ENCODE data around the gene TMEM74B.
"Not testable (repeated sequence)": the region's sequence is repeated elsewhere in the genome, so short reads cannot be mapped to it uniquely, and the experiment has no call there.

TMEM74B gene

DNA sequence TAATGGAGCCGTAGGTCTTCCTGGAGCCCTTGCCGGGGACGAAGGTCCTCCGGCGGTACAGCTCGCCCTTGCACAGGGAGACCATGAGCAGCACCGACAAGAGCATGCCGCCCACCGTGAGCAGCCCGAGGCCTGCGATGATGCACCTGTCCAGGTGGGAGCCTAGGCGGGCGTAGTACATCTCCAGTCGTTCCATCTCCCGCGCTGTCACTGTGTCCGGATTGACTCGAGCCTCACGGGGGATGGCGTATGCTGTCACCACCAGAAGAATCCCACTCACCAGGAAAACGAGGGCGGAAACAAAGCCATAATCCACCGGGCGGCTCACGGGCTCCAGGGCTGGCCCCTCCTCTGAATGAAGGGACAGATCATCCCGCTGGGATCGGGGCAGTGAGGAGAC lies 3.8 kb downstream of the TMEM74B start:
- DNase-seq (ENCODE audit: low read depth, low spot score): no peak

DNA sequence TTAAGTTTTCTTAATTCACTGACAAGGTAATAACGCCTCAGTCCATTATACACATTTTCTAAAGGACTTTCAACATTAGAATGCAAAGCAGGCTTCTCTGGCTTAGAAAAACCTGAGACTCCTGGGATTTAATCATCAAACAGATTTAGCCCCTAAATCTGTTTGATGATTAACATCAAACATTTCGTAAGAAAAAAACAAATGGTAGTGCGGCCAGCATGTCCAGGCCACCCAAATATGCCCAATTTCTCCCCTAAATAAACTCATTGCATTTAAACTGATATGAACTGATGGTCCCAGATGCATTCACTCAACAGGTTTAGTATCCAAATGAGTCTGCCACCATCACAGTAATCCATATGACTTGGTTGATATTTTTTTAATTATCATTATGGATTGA lies 6.2 kb downstream of the TMEM74B start:
- DNase-seq (ENCODE audit: low read depth, low spot score): no peak

DNA sequence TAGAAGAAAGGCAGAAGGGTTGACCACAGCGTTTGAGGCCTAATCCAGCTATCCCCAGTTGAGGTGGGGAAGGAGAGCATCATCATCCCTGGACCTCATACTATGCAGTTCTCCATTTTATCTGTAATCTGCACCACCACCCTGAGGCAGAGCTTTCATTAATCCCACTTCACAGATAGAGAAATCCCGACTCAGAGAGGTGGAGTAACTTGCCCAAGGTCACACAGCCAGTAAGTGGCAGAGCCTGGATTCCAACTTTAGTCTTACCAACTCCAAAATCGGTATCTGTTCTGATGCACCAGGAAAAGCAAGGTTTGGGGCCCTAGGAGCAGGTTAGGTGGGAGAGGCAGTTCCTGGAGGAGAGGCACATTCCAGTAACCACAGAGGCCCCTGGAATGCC lies 6.7 kb downstream of the TMEM74B start:
- DNase-seq (ENCODE audit: low read depth, low spot score): no peak

DNA sequence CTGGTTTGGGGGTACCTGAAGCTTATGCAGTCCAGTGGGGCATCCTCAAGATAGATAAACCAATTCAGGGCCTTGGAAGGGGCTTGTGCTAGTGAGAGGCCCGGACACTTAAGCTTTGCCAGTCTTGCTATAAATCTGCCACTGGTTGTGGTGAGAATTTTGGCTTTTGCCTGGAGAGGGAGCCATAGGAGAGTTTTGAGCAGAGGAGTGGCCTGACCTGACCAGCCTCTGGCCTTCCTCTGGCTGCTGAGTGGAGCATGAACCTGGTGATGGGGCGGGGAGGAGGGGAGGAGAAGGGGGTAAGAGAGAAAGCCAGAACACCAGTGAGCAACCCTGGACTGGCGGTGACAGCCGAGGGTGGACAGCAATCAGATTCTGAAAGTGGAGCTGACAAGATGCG lies 7.1 kb downstream of the TMEM74B start:
- no peak for DNase-seq (ENCODE audit: low read depth, low spot score)

DNA sequence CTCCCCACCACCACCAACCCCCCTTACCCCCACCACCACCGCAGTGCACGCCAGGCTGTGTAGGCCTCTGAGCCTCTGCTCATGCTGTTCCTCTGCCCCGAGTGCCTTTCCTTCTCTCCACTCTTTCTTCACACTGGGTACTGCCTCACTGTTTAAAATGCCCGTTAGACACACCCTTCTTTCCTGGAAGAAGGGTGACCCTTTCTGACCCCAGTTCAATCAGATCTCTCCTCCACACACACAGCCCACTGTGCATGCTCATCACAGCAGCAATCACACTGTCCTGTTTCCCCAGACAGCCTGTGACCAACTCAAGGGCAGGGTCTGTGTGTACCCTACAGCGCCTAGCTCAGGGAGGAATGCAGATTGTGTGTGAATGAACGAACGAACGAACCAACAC lies 10.0 kb downstream of the TMEM74B start:
- no peak for DNase-seq (ENCODE audit: low read depth, low spot score)

DNA sequence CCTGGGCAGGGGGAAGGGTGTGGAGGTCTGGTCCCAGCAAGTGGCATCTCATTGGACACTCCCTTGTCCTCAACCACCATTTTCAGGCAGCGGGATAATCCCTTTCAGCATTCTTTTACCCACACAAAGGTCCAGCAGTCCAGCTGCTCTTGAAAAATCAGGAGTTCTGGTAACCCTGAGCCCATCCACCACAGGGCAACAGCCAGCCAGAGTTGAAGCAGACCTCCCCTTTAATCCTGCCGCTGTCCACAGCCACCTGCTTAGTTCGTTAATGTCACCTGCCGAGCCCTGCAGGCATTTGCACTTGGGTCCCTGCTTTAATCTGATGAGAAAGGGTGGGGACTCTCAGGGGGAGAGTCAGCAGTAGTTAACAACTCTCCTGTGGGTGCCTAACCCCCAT lies 11.1 kb downstream of the TMEM74B start:
- DNase-seq (ENCODE audit: low read depth, low spot score): no peak

DNA sequence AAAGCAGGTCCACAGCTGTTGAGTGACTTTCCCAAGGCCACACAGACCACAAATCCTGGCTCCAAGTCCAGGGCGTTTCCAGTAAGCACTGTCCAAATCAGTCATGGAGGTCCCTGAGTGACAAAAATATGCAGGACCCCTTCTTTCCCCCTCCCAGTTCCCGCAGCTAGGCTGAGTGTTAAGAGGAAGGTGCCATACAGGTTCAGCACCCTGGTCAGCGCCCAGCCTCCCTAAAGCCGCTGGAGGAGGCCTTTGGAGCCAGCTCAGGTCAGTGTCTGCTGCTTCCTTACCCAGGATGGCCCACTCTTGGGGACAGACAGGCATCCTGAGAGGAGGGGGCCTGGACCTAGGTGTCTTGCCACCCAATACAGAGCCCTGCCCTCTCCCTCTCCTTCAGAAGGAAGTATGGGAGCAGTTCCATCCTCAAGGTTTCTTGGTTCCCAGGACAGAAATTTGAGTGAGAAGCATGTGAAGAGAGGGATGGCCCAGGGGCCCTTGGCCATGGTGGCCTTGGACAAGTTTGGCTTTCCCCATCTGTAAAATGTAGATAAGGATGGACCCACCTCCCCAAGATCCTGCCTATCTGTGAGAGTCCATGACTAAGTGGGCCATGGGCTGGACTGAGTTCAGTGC lies 13.2 kb downstream of the TMEM74B start:
- DNase-seq (ENCODE audit: low read depth, low spot score): no peak

DNA sequence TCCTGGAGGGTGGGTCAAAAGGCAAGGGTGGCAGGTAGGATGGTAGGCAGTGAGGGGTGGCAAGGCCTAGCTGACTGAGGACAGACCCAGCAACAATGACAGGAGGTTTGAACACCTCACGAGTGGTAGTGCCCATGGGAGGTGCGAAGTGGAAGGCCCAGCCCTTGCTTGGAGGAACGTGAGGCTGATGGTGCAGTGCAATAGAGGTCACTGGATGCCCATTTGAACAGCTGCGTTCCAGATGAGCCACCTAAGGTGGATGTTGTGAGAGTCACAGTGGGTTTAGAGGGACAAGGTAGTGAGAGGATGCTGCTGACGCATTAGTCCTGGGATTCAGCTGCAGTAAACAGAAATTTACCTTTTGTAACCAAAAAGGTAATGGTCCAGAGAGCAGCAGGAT lies 15.6 kb downstream of the TMEM74B start:
- no peak for DNase-seq (ENCODE audit: low read depth, low spot score)

DNA sequence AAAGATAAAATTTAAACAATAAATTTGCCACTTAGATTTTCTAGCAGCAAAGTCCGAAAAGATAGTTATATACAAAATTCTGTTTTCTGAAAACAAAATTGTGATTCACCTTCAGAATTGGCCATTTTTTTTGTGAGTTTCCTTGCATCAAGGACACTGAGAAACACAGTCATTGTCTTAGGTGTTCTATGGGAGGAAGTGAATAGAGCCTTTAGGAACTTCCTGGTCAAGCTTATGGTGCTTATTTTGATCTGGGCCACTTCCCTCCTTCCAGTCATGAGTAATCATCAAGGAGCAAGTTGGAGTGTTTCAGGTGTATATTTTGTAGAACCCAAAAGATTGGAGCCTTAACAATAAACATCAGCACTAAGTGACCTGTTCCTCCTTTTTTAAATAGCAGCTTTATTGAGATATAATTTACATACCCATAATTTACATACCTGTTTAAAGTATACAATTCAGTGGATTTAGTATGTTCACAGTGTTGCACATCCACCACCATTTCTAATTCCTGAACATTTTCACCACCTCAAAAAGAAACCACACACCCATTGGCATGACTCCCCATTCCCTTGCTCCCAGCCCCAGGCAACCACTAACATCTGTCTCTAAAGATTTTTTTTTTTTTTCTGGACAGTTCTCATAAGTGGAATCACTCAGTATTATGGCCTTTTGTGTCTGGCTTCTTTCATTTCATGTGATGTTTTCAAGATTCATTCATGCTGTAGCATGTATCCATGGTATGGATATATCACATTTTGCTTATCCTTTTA lies 17.6 kb downstream of the TMEM74B start:
- DNase-seq (ENCODE audit: low read depth, low spot score): no peak

DNA sequence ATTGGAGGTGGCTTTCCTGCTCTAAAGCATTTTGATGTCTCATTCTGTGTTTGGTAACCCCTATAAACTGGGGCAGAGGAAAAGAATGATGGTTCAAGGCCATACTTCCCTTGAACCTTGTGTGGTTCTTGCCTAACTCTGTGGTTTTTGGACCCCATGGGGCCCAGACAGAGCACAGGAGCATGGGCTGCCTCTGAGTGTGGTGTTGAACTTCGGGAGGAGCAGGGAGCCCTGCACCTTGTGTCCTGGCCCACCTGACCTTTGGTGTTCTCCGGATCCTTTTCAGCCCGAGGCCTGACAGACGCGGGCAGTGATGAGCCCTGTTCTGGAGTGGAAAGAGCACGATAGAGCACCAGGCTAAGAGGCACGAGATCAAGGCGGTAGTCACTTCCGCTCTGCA lies 18.8 kb downstream of the TMEM74B start:
- no peak for DNase-seq (ENCODE audit: low read depth, low spot score)

DNA sequence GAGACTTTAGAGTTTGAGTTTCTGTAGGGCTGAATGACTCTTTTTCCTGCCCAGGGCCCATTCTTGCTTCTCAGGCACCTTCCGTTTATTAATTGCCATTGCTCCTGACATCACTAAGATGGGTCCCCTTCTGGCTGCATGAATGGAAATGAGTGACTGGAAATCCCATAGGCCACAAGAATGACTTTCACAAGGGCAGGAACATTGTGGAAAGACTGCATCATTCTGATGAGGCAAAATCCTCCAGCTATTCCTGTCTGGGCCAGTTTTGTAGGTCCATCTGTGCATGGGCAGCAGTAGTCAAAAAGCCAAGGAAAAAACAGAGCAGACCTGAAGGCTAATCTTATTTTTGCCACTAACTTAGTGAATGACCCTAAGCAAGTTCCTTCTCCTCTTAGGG lies 19.3 kb downstream of the TMEM74B start:
- DNase-seq (ENCODE audit: low read depth, low spot score): no peak

DNA sequence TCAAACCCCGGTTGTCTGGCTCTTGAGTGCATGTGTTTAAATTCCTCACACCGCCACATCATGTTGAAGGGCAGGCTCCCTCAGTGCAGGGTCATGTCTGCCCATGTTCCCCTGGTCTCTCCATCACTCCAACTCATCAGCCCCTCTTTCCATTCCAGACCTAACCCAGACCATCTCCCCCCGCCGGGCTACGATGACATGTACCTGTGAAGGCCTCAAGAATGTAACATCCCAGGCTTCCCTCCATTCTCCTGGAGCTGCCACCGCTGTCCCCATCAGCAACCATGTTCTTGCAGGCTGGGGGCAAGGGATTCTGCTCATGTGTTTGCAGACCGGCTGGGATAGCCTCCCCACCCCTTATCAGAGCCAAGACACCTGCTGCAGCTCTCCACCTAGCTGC lies 19.9 kb downstream of the TMEM74B start:
- no peak for DNase-seq (ENCODE audit: low read depth, low spot score)

DNA sequence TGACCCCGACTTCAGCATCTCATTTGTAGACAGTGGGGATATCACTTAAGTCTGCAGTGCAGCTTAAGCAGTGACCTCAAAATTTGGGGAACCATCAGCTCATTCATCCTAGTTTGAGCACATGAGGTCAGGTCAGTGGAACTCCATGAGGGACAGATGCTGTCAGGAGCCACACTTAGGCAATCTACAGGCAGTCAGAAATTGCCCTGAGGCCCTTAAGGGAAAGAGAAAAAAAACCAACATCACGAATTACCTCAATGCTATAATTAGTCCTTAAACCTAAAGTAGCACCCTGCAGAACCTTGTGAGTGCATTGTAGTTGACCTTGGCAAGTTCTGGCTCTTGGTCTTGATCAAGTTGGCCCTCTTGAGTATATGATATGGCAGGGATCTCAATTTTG lies 21.1 kb downstream of the TMEM74B start:
- no peak for DNase-seq (ENCODE audit: low read depth, low spot score)

DNA sequence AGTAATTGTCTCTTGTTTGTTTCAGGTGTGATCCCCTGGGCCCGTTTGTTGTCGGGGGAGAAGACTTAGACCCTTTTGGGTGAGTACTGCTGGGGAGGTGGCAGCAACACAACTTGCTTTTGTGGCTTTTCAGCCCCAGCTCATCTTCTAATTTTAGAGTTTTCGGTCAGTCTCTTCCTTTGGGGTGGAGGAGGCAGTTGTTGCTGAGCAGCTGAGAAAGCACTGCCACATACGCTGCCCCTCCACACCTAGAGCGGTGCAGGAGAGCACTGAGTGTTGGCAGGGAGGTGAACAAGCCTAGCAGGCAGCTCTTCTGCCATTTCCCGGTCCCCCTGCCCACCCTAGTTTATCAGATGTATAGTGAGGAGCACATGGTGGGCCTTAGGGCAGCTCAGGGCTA lies 21.7 kb downstream of the TMEM74B start:
- no peak for DNase-seq (ENCODE audit: low read depth, low spot score)

DNA sequence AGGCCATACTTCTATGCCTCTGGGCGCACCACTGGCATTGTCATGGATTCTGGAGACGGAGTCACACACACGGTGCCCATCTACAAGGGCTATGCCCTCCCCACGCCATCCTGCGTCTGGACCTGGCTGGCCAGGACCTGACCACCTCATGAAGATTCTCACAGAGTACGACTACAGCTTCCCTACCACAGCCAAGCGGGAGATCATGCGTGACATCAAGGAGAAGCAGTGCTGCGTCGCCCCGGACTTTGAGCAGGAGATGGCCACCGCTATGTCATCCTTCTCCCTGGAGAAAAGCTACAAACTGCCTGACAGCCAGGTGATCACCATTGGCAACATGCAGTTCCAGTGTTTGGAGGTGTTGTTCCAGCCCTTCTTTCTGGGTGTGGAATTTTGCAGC lies 23.8 kb downstream of the TMEM74B start:
- no peak for DNase-seq (ENCODE audit: low read depth, low spot score)

DNA sequence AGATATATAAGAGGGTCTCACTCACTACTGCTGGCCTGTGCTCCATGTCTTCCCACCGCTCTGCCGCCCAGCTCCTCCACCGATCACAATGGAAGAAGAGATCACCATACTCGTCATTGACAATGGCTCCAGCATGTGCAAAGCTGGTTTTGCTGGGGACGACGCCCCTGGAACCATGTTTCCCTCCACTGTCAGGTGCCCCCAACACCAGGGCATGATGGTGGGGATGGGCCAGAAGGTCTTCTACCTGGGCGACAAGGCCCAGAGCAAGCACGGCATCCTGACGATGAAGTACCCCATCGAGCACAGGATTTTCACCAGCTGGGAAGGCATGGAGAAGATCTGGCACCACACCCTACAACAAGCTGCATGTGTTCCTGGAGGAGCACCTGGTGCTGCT lies 24.3 kb downstream of the TMEM74B start:
- DNase-seq (ENCODE audit: low read depth, low spot score): no peak

DNA sequence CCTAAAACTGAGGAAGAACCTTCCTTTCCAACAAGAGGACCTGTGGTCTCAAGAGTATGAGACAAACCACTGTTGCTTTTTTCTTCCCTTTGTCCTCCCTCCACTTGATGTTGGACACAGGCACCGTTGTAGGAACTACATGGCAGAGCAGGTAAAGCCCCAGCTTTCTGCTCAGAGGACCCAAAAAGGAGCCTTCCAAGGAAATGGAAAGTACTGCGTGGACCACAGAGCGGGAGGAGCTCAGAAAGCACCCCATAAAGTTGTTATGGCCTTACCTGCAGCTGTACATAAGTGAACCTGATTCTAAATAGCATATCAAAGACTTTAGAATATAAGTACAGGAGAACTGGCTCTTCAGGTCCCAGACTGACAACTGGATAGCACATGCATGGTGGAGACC lies 29.4 kb downstream of the TMEM74B start:
- no peak for DNase-seq (ENCODE audit: low read depth, low spot score)

DNA sequence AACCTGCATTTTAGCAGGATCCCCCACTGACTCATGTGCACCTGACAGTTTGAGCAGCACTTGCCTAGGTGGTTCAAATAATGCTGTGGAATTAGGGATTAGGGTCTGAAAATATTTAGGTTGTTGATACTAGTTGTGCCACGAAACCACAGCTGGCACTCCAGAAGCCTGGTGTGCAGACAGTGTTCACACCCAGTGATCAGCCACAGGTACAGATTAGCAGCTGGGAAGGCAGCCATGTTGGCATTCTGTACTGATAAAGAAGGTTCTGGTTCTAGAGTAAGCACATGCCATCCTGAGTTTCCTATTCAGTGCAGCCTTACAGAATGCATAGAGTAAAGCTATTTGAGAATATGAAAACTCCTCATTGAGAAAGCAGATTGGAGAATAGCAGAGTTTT lies 30.1 kb downstream of the TMEM74B start:
- no peak for DNase-seq (ENCODE audit: low read depth, low spot score)

DNA sequence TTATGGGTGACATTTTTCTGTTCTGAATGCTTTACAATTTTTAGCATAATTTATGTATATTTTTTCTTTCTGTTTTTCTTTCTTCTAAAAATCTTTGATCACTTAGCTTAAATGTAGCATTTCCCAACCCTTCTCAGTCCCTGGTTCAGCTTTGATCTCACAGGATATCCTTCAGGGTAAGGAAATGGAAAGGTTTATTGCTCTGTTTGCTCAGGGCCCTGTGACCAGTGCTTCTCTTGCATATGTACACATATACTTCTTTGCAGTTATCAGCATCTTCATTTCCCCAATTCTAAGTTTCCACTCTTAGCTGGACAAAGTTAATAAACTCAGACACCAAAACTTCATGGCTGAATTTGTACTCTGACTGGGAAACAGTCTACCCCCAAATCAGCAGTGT lies 30.6 kb downstream of the TMEM74B start:
- no peak for DNase-seq (ENCODE audit: low read depth, low spot score)

DNA sequence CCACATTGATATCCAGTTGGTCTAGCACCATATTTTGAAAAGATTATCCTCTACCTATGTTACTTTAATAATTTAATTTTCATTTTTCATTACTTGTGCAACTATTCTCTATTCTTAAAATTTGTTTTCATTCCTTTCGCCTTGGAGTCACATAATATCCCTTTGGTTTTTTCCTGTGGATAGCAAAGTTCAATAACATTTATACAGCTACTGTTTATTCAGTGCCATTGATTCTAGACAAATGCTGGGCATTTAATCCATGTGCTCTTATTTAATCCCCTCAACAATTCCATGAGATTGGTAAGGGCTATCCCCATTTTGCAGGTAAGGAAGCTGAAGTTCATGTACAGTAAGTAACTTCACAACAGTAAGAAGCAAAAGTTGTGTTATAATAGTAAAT lies 33.8 kb downstream of the TMEM74B start:
- DNase-seq (ENCODE audit: low read depth, low spot score): no peak

DNA sequence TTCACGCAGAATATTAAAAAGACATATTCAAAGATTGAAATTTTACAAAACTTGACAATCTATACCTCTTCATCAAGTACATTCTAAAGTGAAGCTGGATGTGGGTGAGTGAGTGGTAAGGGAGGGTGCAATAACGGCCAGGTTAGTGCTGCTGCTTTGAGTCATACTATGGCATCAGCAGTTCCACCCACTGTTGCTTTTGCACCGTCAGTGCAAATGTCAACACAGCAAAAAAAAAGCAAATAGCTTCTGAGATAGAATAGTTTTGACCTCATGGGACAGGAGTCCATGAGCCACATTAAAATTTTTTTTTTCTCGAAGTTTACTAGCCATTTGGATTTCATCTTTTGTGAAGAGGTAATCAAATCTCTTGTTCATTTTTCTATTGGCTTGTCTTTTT lies 34.6 kb downstream of the TMEM74B start:
- no peak for DNase-seq (ENCODE audit: low read depth, low spot score)

DNA sequence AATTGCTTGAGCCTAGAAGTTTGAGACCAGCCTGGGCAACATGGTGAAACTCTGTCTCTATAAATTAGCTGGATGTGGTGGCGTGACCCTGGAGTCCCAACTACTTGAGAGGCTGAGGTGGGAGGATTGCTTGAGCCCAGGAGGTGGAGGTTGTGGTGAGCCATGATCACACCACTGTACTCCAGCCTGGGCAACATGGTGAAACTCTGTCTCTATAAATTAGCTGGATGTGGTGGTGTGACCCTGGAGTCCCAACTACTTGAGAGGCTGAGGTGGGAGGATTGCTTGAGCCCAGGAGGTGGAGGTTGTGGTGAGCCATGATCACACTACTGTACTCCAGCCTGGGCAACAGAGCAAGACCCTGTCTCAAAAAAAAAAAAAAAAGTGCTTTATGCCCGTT lies 35.0 kb downstream of the TMEM74B start:
- DNase-seq (ENCODE audit: low read depth, low spot score): not testable (repeated sequence)

DNA sequence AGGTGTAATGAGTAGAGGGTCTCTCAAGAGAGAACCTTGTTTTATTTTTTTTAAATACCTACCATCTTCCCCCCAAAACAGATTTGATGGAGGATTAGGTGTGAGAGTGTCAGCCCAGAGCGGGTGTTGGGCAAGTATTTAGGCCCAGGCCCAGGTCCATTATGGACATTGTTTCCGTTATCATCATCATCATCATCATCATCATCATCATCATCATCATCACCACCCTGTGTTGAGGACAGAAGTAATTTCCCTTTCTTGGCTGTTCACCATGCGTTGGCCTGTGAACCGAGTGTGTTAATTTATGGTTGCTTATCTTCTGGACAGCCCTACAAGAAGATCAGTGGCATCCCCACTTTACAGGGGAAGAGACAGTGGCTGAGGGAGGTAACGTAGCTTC lies 37.8 kb downstream of the TMEM74B start:
- no peak for DNase-seq (ENCODE audit: low read depth, low spot score)

Measured in iPS DF 19.7 (cell line).